A549 (cell line): ENCODE data around the gene USP12. TPM values are rescaled to one million over a fixed set of nuclear protein-coding genes. Genes with fewer than 3 reads are reported as not detected.

Source experiments
- ATAC-seq, 2 experiments: fragments of 200-7000 bp in 1 of 2; fragments of >200 bp in 1 of 2; cut with Nextera tagmentation in 1 of 2; cut with Tn5 transposase in 1 of 2; 3 replicates each; pipeline versions ENCODE4 v1.8.0 to v1.9.1; 2018 to 2020; ENCODE audit warnings: mild to moderate bottlenecking in 1 of 2, moderate library complexity in 1 of 2
- CTCF ChIA-PET: fragments of 300-600 bp; sonication (Branson Sonifier 250); formaldehyde crosslinking; extraction: SDS; loops from one replicate; lab custom pipeline; 2021; ENCODE audit warnings: antibody characterized with exemption, inconsistent platforms; lab: Yijun Ruan, JAX
- POLR2A ChIA-PET: fragments of 350-600 bp; formaldehyde crosslinking; extraction: SDS; loops from one replicate; lab custom pipeline; 2021; ENCODE audit warnings: antibody characterized with exemption, inconsistent platforms; lab: Yijun Ruan, JAX
- DNase-seq, 2 experiments: peaks; one replicate each; pipeline versions ENCODE4 v3.0.0 to v3.0.0-alpha.2; 2011 to 2016; ENCODE audit warnings: low read depth in 1 of 2, low spot score in 1 of 2
- FAIRE-seq: peaks from 2 replicates; lab custom pipeline; 2011; peaks lifted over from hg19 to GRCh38; lab: Jason Lieb, UNC
- H3K27ac ChIP-seq, 2 experiments: fragments of >200 bp; sonication (Bioruptor Twin); formaldehyde crosslinking; 3 replicates each; pipeline ENCODE4 v1.5.1; 2016 to 2017
- H3K4me1 ChIP-seq: fragments of >200 bp; sonication (Bioruptor Twin); formaldehyde crosslinking; 3 replicates; pipeline ENCODE4 v1.6.1; 2016
- H3K4me2 ChIP-seq: fragments of >200 bp; sonication (Bioruptor Twin); formaldehyde crosslinking; 3 replicates; pipeline ENCODE4 v1.6.1; 2016
- H3K4me3 ChIP-seq: fragments of >200 bp; sonication (Bioruptor Twin); formaldehyde crosslinking; 3 replicates; pipeline ENCODE4 v1.5.1; 2016
- H3K9me3 ChIP-seq: fragments of >200 bp; sonication (Bioruptor Twin); formaldehyde crosslinking; 3 replicates; pipeline ENCODE4 v1.6.1; 2016
- CBX2 ChIP-seq: fragments of 200-600 bp; sonication (generic); IDR thresholded peaks from 2 replicates; pipeline ENCODE4 v1.6.1; 2016; ENCODE audit warnings: low read depth, mild to moderate bottlenecking, borderline replicate concordance
- CHD2 ChIP-seq: fragments of 150-350 bp; IDR thresholded peaks from 2 replicates; pipeline ENCODE4 v1.6.1; 2014; ENCODE audit warnings: low read length; ENCODE audit not compliant: partially characterized antibody
- EHF ChIP-seq: fragments of 250-450 bp; sonication (Bioruptor Pico); IDR thresholded peaks from 2 replicates; pipeline ENCODE4 v1.5.0; 2020; ENCODE audit warnings: mild to moderate bottlenecking
- ELK1 ChIP-seq: fragments of 150-350 bp; IDR thresholded peaks from 2 replicates; pipeline ENCODE4 v1.6.1; 2014; ENCODE audit warnings: low read depth, mild to moderate bottlenecking, low read length
- ESRRA ChIP-seq: fragments of 150-350 bp; IDR thresholded peaks from 2 replicates; pipeline ENCODE4 v1.6.1; 2014; ENCODE audit warnings: mild to moderate bottlenecking, low read length, borderline replicate concordance
- FOSL2 ChIP-seq, 2 experiments: fragments of 450-650 bp in 1 of 2; fragments of >200 bp in 1 of 2; sonication (Bioruptor Twin) in 1 of 2; formaldehyde crosslinking; IDR thresholded peaks; 2 replicates each; pipeline versions ENCODE4 v1.5.0 to v1.6.1; 2016 to 2020; ENCODE audit warnings: mild to moderate bottlenecking in 1 of 2, moderate library complexity in 1 of 2
- HOXB13 ChIP-seq: fragments of 250-450 bp; sonication (Bioruptor Pico); IDR thresholded peaks from 2 replicates; pipeline ENCODE4 v1.5.0; 2020; ENCODE audit warnings: low read depth, mild to moderate bottlenecking, moderate library complexity
- JUN ChIP-seq, 2 experiments: fragments of >200 bp; sonication (Bioruptor Twin); formaldehyde crosslinking; IDR thresholded peaks; 2 replicates in 1 of 2; 3 replicates in 1 of 2; pipeline ENCODE4 v1.6.1; 2016 to 2017
- JUNB ChIP-seq: fragments of >200 bp; sonication (Bioruptor Twin); formaldehyde crosslinking; IDR thresholded peaks from 2 replicates; pipeline ENCODE4 v1.6.1; 2016
- KDM5A ChIP-seq: fragments of 200-600 bp; sonication (generic); IDR thresholded peaks from 2 replicates; pipeline ENCODE4 v1.6.1; 2016; ENCODE audit warnings: antibody characterized with exemption, mild to moderate bottlenecking
- MAX ChIP-seq: IDR thresholded peaks from 2 replicates; pipeline ENCODE4 v1.6.1; 2012
- NPAS2 ChIP-seq: fragments of 250-450 bp; sonication (Bioruptor Pico); IDR thresholded peaks from 2 replicates; pipeline ENCODE4 v1.8.0; 2022; ENCODE audit warnings: mild to moderate bottlenecking, moderate library complexity, borderline replicate concordance
- NR3C1 ChIP-seq: fragments of >200 bp; sonication (Bioruptor Twin); formaldehyde crosslinking; IDR thresholded peaks from 3 replicates; pipeline ENCODE4 v1.6.1; 2017
- PBX3 ChIP-seq: IDR thresholded peaks from 2 replicates; pipeline ENCODE4 v1.6.1; 2012
- PHF8 ChIP-seq: fragments of 200-600 bp; sonication (generic); IDR thresholded peaks from 2 replicates; pipeline ENCODE4 v1.6.1; 2016; ENCODE audit warnings: low read depth, mild to moderate bottlenecking, antibody characterized with exemption, moderate library complexity, borderline replicate concordance
- POLR2AphosphoS2 ChIP-seq: conservative IDR thresholded peaks from 2 replicates; pipeline ENCODE4 v1.6.1; 2012; ENCODE audit warnings: low read length, improper control_type of control experiment, inconsistent platforms
- RAD21 ChIP-seq, 2 experiments: fragments of >200 bp in 1 of 2; sonication (Bioruptor Twin) in 1 of 2; formaldehyde crosslinking in 1 of 2; IDR thresholded peaks in 1 of 2; conservative IDR thresholded peaks in 1 of 2; 2 replicates in 1 of 2; 3 replicates in 1 of 2; pipeline ENCODE4 v1.6.1; 2012 to 2018; ENCODE audit warnings: inconsistent platforms in 1 of 2
- REST ChIP-seq: fragments of 200-600 bp; sonication (generic); IDR thresholded peaks from 2 replicates; pipeline ENCODE4 v1.6.1; 2016; ENCODE audit warnings: antibody characterized with exemption, mild to moderate bottlenecking, moderate library complexity
- RFX5 ChIP-seq: fragments of 450-650 bp; IDR thresholded peaks from 2 replicates; pipeline ENCODE4 v1.7.1; 2014; ENCODE audit warnings: antibody characterized with exemption, mild to moderate bottlenecking, moderate library complexity
- RNF2 ChIP-seq: fragments of 200-600 bp; sonication (generic); IDR thresholded peaks from 2 replicates; pipeline ENCODE4 v1.6.1; 2016; ENCODE audit warnings: low read depth, mild to moderate bottlenecking, antibody characterized with exemption, moderate library complexity, borderline replicate concordance
- SMC3 ChIP-seq: fragments of >200 bp; sonication (Bioruptor Twin); formaldehyde crosslinking; IDR thresholded peaks from 3 replicates; pipeline ENCODE4 v1.6.1; 2018; ENCODE audit warnings: inconsistent platforms
- TFCP2L1 ChIP-seq: fragments of 250-450 bp; sonication (Bioruptor Pico); IDR thresholded peaks from 2 replicates; pipeline ENCODE4 v1.5.0; 2021; ENCODE audit warnings: mild to moderate bottlenecking
- TP53 ChIP-seq: fragments of 250-450 bp; sonication (Bioruptor Pico); IDR thresholded peaks from 2 replicates; pipeline ENCODE4 v1.5.0; 2021; ENCODE audit warnings: mild to moderate bottlenecking, moderate library complexity
- USF2 ChIP-seq: fragments of 450-650 bp; IDR thresholded peaks from 2 replicates; pipeline ENCODE4 v1.6.1; 2014; ENCODE audit warnings: antibody characterized with exemption
- ZC3H11A ChIP-seq: fragments of 450-650 bp; IDR thresholded peaks from 2 replicates; pipeline ENCODE4 v1.6.1; 2014; ENCODE audit warnings: antibody characterized with exemption, mild to moderate bottlenecking
- ZNF302 ChIP-seq: fragments of 250-450 bp; sonication (Bioruptor Pico); IDR thresholded peaks from 2 replicates; pipeline ENCODE4 v1.9.0; 2021; ENCODE audit warnings: inconsistent platforms, mild to moderate bottlenecking, moderate library complexity
- ZSCAN20 ChIP-seq: fragments of 250-450 bp; sonication (Bioruptor Pico); IDR thresholded peaks from 2 replicates; pipeline ENCODE4 v1.8.0; 2022; ENCODE audit warnings: mild to moderate bottlenecking, moderate library complexity
- WGBS: methylation state at CpG from one replicate; pipeline ENCODE4 v1.1.6; 2017; ENCODE audit errors: missing lambda C conversion rate; 5-methylcytosine and 5-hydroxymethylcytosine counted together
- polyA plus RNA-seq, 4 experiments: library from polyadenylated mRNA; depleted of rRNA in 3 of 4; stranded (reverse); fragments of >200 nt; fragmentation: RNase III in 1 of 4; extraction: RNeasy Plus Mini Kit Qiagen cat#74134 plus additional on column Dnase treatment in 1 of 4; gene quantifications; 2 replicates in 3 of 4; 3 replicates in 1 of 4; pipeline ENCODE4 v1.2.3, GENCODE V29; 2011 to 2017

Gene USP12
- polyA plus RNA-seq, 2 of the 4 experiments (the other 2 are of a cell fraction) = 19.1 to 21.2 TPM

GRCh38 chr13:27113436-27113835 is 58.2 kb downstream of the USP12 start:
- FAIRE-seq (no peak), DNase-seq (no peak), ATAC-seq (no peak)
- WGBS = 90% methylated on average over 4 of the region's 4 CpGs
- CTCF ChIA-PET = interaction anchor here (0.8 kb wide), 1 partner anchor 44 kb away, joined by 3 read pairs; no protein-coding TSS in a partner anchor
- H3K4me2 ChIP-seq = no peak overlapping the region
- no peak overlapping the region for H3K27ac ChIP-seq
- POLR2A ChIA-PET = no interaction called here
- H3K4me3 ChIP-seq = no peak overlapping the region
- TF ChIP-seq HOXB13 (no peak), MAX (no peak), ZSCAN20 (CRISPR knock-in tag) (no peak), ELK1 (no peak), ZC3H11A (no peak), RAD21 (conservative IDR thresholded peaks at IDR 0.05 in 1 of 2, IDR thresholded peaks at IDR 0.05 in 1 of 2) (no peak), CHD2 (no peak), KDM5A (no peak), NR3C1 (no peak), SMC3 (no peak), TFCP2L1 (CRISPR knock-in tag) (no peak)
- no peaks in the 10 kb centered on the region for H3K9me3 ChIP-seq
- 0 out of 3 replicates have a peak, but pooled peaks cover 4% of the 10 kb centered on the region for H3K4me1 ChIP-seq

DNA sequence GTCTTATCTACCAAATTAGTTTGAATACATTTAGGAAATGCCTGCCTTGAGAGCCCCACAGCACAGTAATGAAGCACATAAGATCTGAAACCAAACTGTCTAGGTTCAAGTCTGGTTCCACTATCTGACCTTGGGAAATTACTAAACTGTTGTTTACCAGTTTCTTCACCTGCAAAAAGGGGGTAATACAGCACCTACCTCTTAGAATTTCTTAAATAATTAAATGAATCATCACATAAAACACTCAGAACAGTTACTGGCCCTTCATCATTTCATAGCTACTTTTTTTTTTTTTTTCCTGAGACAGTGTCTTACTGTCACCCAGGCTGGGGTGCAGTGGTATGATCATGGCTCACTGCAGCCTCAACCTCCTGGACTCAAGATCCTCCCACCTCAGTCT is 59.6 kb downstream of the USP12 start:
- Histone ChIP-seq H3K9me3 (no peaks in the 10 kb centered on the region), H3K4me1 (0 out of 3 replicates have a peak, but pooled peaks cover 4% of the 10 kb centered on the region), H3K4me2 (no peak overlapping the region), H3K4me3 (no peak overlapping the region), H3K27ac (no peak overlapping the region)
- ATAC-seq (no peak), FAIRE-seq (no peak), DNase-seq (no peak)
- TF ChIP-seq PBX3 (no peak), ZSCAN20 (CRISPR knock-in tag) (no peak), SMC3 (no peak), TP53 (CRISPR knock-in tag) (no peak), NPAS2 (CRISPR knock-in tag) (no peak), PHF8 (no peak), RAD21 (conservative IDR thresholded peaks at IDR 0.05 in 1 of 2, IDR thresholded peaks at IDR 0.05 in 1 of 2) (no peak), JUN (IDR thresholded peaks at IDR 0.05) (no peak), POLR2AphosphoS2 (no peak), NR3C1 (no peak), USF2 (no peak), RNF2 (no peak), RFX5 (no peak), REST (no peak), FOSL2 (IDR thresholded peaks at IDR 0.05) (no peak), FOSL2 (CRISPR knock-in tag; IDR thresholded peaks at IDR 0.05) (no peak), ZNF302 (CRISPR knock-in tag) (no peak), EHF (CRISPR knock-in tag) (no peak), ESRRA (no peak), CBX2 (no peak), JUNB (no peak)
- ChIA-PET POLR2A (no interaction called here), CTCF (no interaction called here)
